Heart left ventricle (tissue), 16 donors: ENCODE data around the gene CYTH1. TPM values are rescaled to one million over a fixed set of nuclear protein-coding genes. Genes with fewer than 3 reads are reported as not detected.
A peak's percentile ranks its signal among the peaks of the same experiment; 100 is the strongest.

Experiments used
- ATAC-seq, 4 donors: fragments of 200-7000 bp; cut with Tn5 transposase; one replicate each; pipeline ENCODE4 v1.9.1; 2020 to 2022; ENCODE audit warnings: moderate library complexity in 4 of 4, mild to moderate bottlenecking in 3 of 4, moderate number of reproducible peaks in 1 of 4
- DNase-seq, 5 donors: peaks; one replicate each; pipeline ENCODE4 v3.0.0-alpha.2; 2020
- H3K27ac ChIP-seq, 12 donors: fragments of 200-600 bp; sonication (generic) in 4 of 12; one replicate each; pipeline versions ENCODE4 v1.5.0 to v1.8.0; 2016 to 2022; ENCODE audit warnings: mild to moderate bottlenecking in 2 of 12
- H3K27me3 ChIP-seq, 9 donors: fragments of 200-600 bp; sonication (generic) in 2 of 9; one replicate each; pipeline versions ENCODE4 v1.5.1 to v1.8.0; 2016 to 2022; ENCODE audit warnings: mild to moderate bottlenecking in 3 of 9
- H3K36me3 ChIP-seq, 9 donors: fragments of 200-600 bp; sonication (generic) in 2 of 9; one replicate each; pipeline versions ENCODE4 v1.5.0 to v1.8.0; 2018 to 2022; ENCODE audit warnings: mild to moderate bottlenecking in 2 of 9
- H3K4me1 ChIP-seq, 12 donors: fragments of 200-600 bp; sonication (generic) in 4 of 12; one replicate each; pipeline versions ENCODE4 v1.5.0 to v1.8.0; 2016 to 2022; ENCODE audit warnings: mild to moderate bottlenecking in 3 of 12
- H3K4me3 ChIP-seq, 12 donors: fragments of 200-600 bp; sonication (generic) in 4 of 12; one replicate each; pipeline versions ENCODE4 v1.5.0 to v1.8.0; 2017 to 2022; ENCODE audit warnings: mild to moderate bottlenecking in 9 of 12, moderate library complexity in 4 of 12
- H3K9me3 ChIP-seq, 12 donors: fragments of 200-600 bp; sonication (generic) in 4 of 12; one replicate each; pipeline versions ENCODE4 v1.5.0 to v1.8.0; 2016 to 2022; ENCODE audit warnings: mild to moderate bottlenecking in 1 of 12
- CTCF ChIP-seq, 12 donors: fragments of 200-600 bp; sonication (generic) in 4 of 12; IDR thresholded peaks; one replicate each; pipeline versions ENCODE4 v1.5.0 to v1.8.0; 2018 to 2022; ENCODE audit warnings: antibody characterized with exemption in 12 of 12, mild to moderate bottlenecking in 5 of 12
- POLR2A ChIP-seq, 2 donors: fragments of 450-650 bp; IDR thresholded peaks; one replicate each; pipeline ENCODE4 v1.6.1; 2017; ENCODE audit warnings: antibody characterized with exemption in 2 of 2, mild to moderate bottlenecking in 2 of 2, moderate library complexity in 2 of 2
- WGBS, 4 donors: extraction: QIAGEN DNeasy Blood & Tissue Kit in 2 of 4; methylation state at CpG; one replicate each; pipeline versions ENCODE4 v1.1.5 to v1.1.7; 2013 to 2018; 5-methylcytosine and 5-hydroxymethylcytosine counted together
- intact Hi-C, 10 donors: fragments of 100-400 bp; cut with DNase I; formaldehyde crosslinking; loops; one replicate each; pipeline versions ENCODE4 v1.11.1 to v1.14.2; 2022
- polyA plus RNA-seq, 2 donors: library from polyadenylated mRNA; stranded (reverse); fragments of 200-250 nt; gene quantifications; one replicate each; pipeline ENCODE4 v1.2.3, GENCODE V29; 2013
- total RNA-seq, 9 donors: library from RNA; depleted of rRNA in 2 of 9; stranded (reverse); fragments of >200 nt in 2 of 9; fragmentation: NEBNext Ultra II Directional in 3 of 9; extraction: Animal tissue kit (Norgen Biotek cat#: 25700) in 3 of 9; gene quantifications; one replicate each; pipeline versions ENCODE4 v1.1.0 to v1.2.4, GENCODE V29; 2016 to 2023
- donor health status: ischemic (EF 13 %, LVEDD 7.1; RV severe dilation, severe dysfunction).
- donor health status: healthy with polysubstance abuse.
- donor health status: DM: no; HTN: yes; CAD: no.
- donor health status: DM: no; HTN: no; CAD: no.
- donor health status: ischemic (EF 25% LVEDD 6.9; RV normal size, moderate dysfunction).
- donor health status: ischemic (EF 25% LVEDD 5.7; RV mildly dilated, moderate dysfunction).
- donor health status: healthy.
- donor health status: DM: yes; HTN: yes; CAD: no.
- donor health status: ischemic (EF 35%, LVEDD 5.7; RV mildly dilated, moderate dysfunction).
- donor health status: nonischemic (EF 11% LVEDD 7.7; RV severe dilation, severe dysfunction).
- donor health status: DM: yes; HTN: yes; CAD: no.
- donor health status: PGD.
- donor health status: ischemic (EF 29% LVEDD 5.4; RV normal size, mild dysfunction).
- donor health status: nonischemic (EF 23%, LVEDD 6.1; RV moderate dilation, normal function).

Gene CYTH1
- total and polyA plus RNA-seq, 11 donors = 20.0 to 59.1 (median 30.9) TPM

GRCh38 chr17:78739331-78739931 is 42.6 kb downstream of the CYTH1 start:
- DNase-seq = no peak
- TF ChIP-seq POLR2A (IDR thresholded peaks at IDR 0.05) (no peak), CTCF (IDR thresholded peaks at IDR 0.05) (no peak)
- 62 to 71% (median 67%) methylated on average over 9 of the region's 9 CpGs for WGBS, 4 donors
- H3K27me3 ChIP-seq = no peaks in the 10 kb centered on the region
- H3K4me1 ChIP-seq = peaks cover 0 to 97% (median 57%) of the 10 kb centered on the region in 12 donors
- ATAC-seq = peak in 3 of 4 donors; percentile 12 to 26 (median 25)
- peak overlapping the region in 11 of 12 donors; percentile 2 to 69 (median 24) for H3K27ac ChIP-seq
- no peak overlapping the region for H3K4me3 ChIP-seq
- peaks cover 0 to 14% (median 0%) of the 10 kb centered on the region in 9 donors for H3K36me3 ChIP-seq
- no peaks in the 10 kb centered on the region for H3K9me3 ChIP-seq
- intact Hi-C loops = loop anchor here in 3 of 10 donors (2.0 to 5.0 kb wide), 2 partner anchors 25 to 43 kb away; partner anchors contain the start of gene CYTH1 (in 2 of the 3)

GRCh38 chr17:78738698-78739097 is 43.4 kb downstream of the CYTH1 start:
- ATAC-seq (no peak), DNase-seq (no peak)
- TF ChIP-seq POLR2A (IDR thresholded peaks at IDR 0.05) (no peak), CTCF (IDR thresholded peaks at IDR 0.05) (no peak)
- H3K36me3 ChIP-seq = peaks cover 0 to 7% (median 0%) of the 10 kb centered on the region in 9 donors
- no peaks in the 10 kb centered on the region for H3K9me3 ChIP-seq
- peaks cover 0 to 97% (median 62%) of the 10 kb centered on the region in 12 donors for H3K4me1 ChIP-seq
- intact Hi-C loops = loop anchor here in 3 of 10 donors (2.0 to 5.0 kb wide), 2 partner anchors 24 to 44 kb away; partner anchors contain the start of gene CYTH1 (in 2 of the 3)
- no peaks in the 10 kb centered on the region for H3K27me3 ChIP-seq
- WGBS, 4 donors = 40 to 49% (median 48%) methylated on average over 5 of the region's 5 CpGs
- peak overlapping the region in 8 of 12 donors; percentile 2 to 69 (median 32) for H3K27ac ChIP-seq
- H3K4me3 ChIP-seq = no peak overlapping the region

- DNase-seq (no peak), ATAC-seq (no peak)
- no peak for TF ChIP-seq CTCF (IDR thresholded peaks at IDR 0.05)
- Histone ChIP-seq H3K27me3 (no peaks in the 10 kb centered on the region), H3K4me1 (peaks cover 0 to 97% (median 67%) of the 10 kb centered on the region in 12 donors), H3K36me3 (peaks cover 0 to 4% (median 0%) of the 10 kb centered on the region in 9 donors), H3K27ac (peak overlapping the region in 5 of 12 donors; percentile 19 to 69 (median 34)), H3K4me3 (no peak overlapping the region), H3K9me3 (no peaks in the 10 kb centered on the region)
- intact Hi-C loops = loop anchor here in 3 of 10 donors (2.0 to 5.0 kb wide), 2 partner anchors 23 to 44 kb away; partner anchors contain the start of gene CYTH1 (in 2 of the 3)
- 57 to 65% (median 61%) methylated on average over 5 to 6 of the region's 6 CpGs for WGBS, 4 donors
Measured at GRCh38 chr17:78738278-78738677, 43.8 kb downstream of the CYTH1 start.

- ATAC-seq (peak in 2 of 4 donors; percentile 28 to 50), DNase-seq (no peak)
- Histone ChIP-seq H3K9me3 (no peaks in the 10 kb centered on the region), H3K4me3 (peak overlapping the region in 9 of 12 donors; percentile 52 to 68 (median 63)), H3K4me1 (peaks cover 0 to 100% (median 75%) of the 10 kb centered on the region in 12 donors), H3K27ac (peak overlapping the region in 11 of 12 donors; percentile 67 to 94 (median 89)), H3K27me3 (no peaks in the 10 kb centered on the region), H3K36me3 (peaks cover 0 to 4% (median 0%) of the 10 kb centered on the region in 9 donors)
- intact Hi-C loops = loop anchor here in 2 of 10 donors (5.0 kb wide), 1 partner anchor 45 kb away; the partner anchor contains the start of gene CYTH1 (in 2 of the 2)
- 8 to 18% (median 13%) methylated on average over 2 of the region's 2 CpGs for WGBS, 4 donors
- no peak for TF ChIP-seq CTCF (IDR thresholded peaks at IDR 0.05)
- TF ChIP-seq POLR2A (IDR thresholded peaks at IDR 0.05) = no peak
Measured at GRCh38 chr17:78737332-78737731, 44.7 kb downstream of the CYTH1 start.
